ENCODE results near the gene PAX3. TPM values are rescaled to one million over a fixed set of nuclear protein-coding genes. Genes with fewer than 3 reads are reported as not detected.
"Not testable (repeated sequence)": the region's sequence is repeated elsewhere in the genome, so short reads cannot be mapped to it uniquely, and the experiment has no call there.

The PAX3 gene
- total RNA-seq, 1 donor from 2014 or later = 0.52 TPM

GRCh38 chr2:222167762-222168161 lies 131.0 kb downstream of the PAX3 start:
- Histone ChIP-seq H3K27ac (ENCODE audit: low read depth, low read length) (no peak overlapping the region), H3K4me3 (ENCODE audit: low read length in 3 of 3) (no peak overlapping the region), H3K36me3 (ENCODE audit: control insufficient read depth in 3 of 3, insufficient read depth in 3 of 3, low read length in 3 of 3) (no peaks in the 10 kb centered on the region), H3K9ac (ENCODE audit: low read depth in 1 of 3, low read length in 3 of 3) (no peak overlapping the region), H3K9me3 (ENCODE audit: control insufficient read depth in 3 of 3, low read length in 3 of 3) (no peaks in the 10 kb centered on the region), H3K27me3 (ENCODE audit: control insufficient read depth in 3 of 3, insufficient read depth in 3 of 3, low read length in 3 of 3) (no peaks in the 10 kb centered on the region), H3K4me1 (ENCODE audit: control insufficient read depth in 3 of 3, insufficient read depth in 3 of 3, low read length in 3 of 3) (no peaks in the 10 kb centered on the region)

- Histone ChIP-seq H3K9me3 (ENCODE audit: control insufficient read depth in 3 of 3, low read length in 3 of 3) (no peaks in the 10 kb centered on the region), H3K4me1 (ENCODE audit: control insufficient read depth in 3 of 3, insufficient read depth in 3 of 3, low read length in 3 of 3) (no peaks in the 10 kb centered on the region), H3K4me3 (ENCODE audit: low read length in 3 of 3) (no peak overlapping the region), H3K27me3 (ENCODE audit: control insufficient read depth in 3 of 3, insufficient read depth in 3 of 3, low read length in 3 of 3) (no peaks in the 10 kb centered on the region), H3K9ac (ENCODE audit: low read depth in 1 of 3, low read length in 3 of 3) (no peak overlapping the region), H3K36me3 (ENCODE audit: control insufficient read depth in 3 of 3, insufficient read depth in 3 of 3, low read length in 3 of 3) (no peaks in the 10 kb centered on the region), H3K27ac (ENCODE audit: low read depth, low read length) (no peak overlapping the region)
Observed at GRCh38 chr2:222160944-222161343, 137.9 kb downstream of the PAX3 start.

GRCh38 chr2:222160125-222160524 lies 138.7 kb downstream of the PAX3 start:
- H3K27ac ChIP-seq (ENCODE audit: low read depth, low read length) = no peak overlapping the region
- no peak overlapping the region for H3K4me3 ChIP-seq (ENCODE audit: low read length in 3 of 3)
- no peaks in the 10 kb centered on the region for H3K9me3 ChIP-seq (ENCODE audit: control insufficient read depth in 3 of 3, low read length in 3 of 3)
- H3K36me3 ChIP-seq (ENCODE audit: control insufficient read depth in 3 of 3, insufficient read depth in 3 of 3, low read length in 3 of 3) = no peaks in the 10 kb centered on the region
- H3K4me1 ChIP-seq (ENCODE audit: control insufficient read depth in 3 of 3, insufficient read depth in 3 of 3, low read length in 3 of 3) = no peaks in the 10 kb centered on the region
- H3K27me3 ChIP-seq (ENCODE audit: control insufficient read depth in 3 of 3, insufficient read depth in 3 of 3, low read length in 3 of 3) = no peaks in the 10 kb centered on the region
- H3K9ac ChIP-seq (ENCODE audit: low read depth in 1 of 3, low read length in 3 of 3) = no peak overlapping the region

- no peaks in the 10 kb centered on the region for H3K9me3 ChIP-seq (ENCODE audit: control insufficient read depth in 3 of 3, low read length in 3 of 3)
- no peaks in the 10 kb centered on the region for H3K27me3 ChIP-seq (ENCODE audit: control insufficient read depth in 3 of 3, insufficient read depth in 3 of 3, low read length in 3 of 3)
- no peak overlapping the region for H3K9ac ChIP-seq (ENCODE audit: low read depth in 1 of 3, low read length in 3 of 3)
- H3K36me3 ChIP-seq (ENCODE audit: control insufficient read depth in 3 of 3, insufficient read depth in 3 of 3, low read length in 3 of 3) = no peaks in the 10 kb centered on the region
- no peaks in the 10 kb centered on the region for H3K4me1 ChIP-seq (ENCODE audit: control insufficient read depth in 3 of 3, insufficient read depth in 3 of 3, low read length in 3 of 3)
- H3K27ac ChIP-seq (ENCODE audit: low read depth, low read length) = no peak overlapping the region
- H3K4me3 ChIP-seq (ENCODE audit: low read length in 3 of 3) = no peak overlapping the region
Observed at GRCh38 chr2:222159221-222159620, 139.6 kb downstream of the PAX3 start.

- not testable (repeated sequence) for H3K4me1 ChIP-seq (ENCODE audit: control insufficient read depth in 3 of 3, insufficient read depth in 3 of 3, low read length in 3 of 3); H3K9me3 ChIP-seq (ENCODE audit: control insufficient read depth in 3 of 3, low read length in 3 of 3); H3K27me3 ChIP-seq (ENCODE audit: control insufficient read depth in 3 of 3, insufficient read depth in 3 of 3, low read length in 3 of 3); H3K9ac ChIP-seq (ENCODE audit: low read depth in 1 of 3, low read length in 3 of 3); H3K27ac ChIP-seq (ENCODE audit: low read depth, low read length); H3K4me3 ChIP-seq (ENCODE audit: low read length in 3 of 3); H3K36me3 ChIP-seq (ENCODE audit: control insufficient read depth in 3 of 3, insufficient read depth in 3 of 3, low read length in 3 of 3)
Observed at GRCh38 chr2:222155003-222155664, 143.7 kb downstream of the PAX3 start.

Other genes with a start within 250 kb of the PAX3 start
- not detected for gene SGPP2, start 125.5 kb upstream of the PAX3 start, total RNA-seq

Data from skeletal muscle tissue (tissue), 4 donors.